CD4-positive, alpha-beta T cell treated with Interleukin-6 at 100 ng/mL for 8 hours (primary cell): ENCODE data around the gene ITGAE.

Source experiments
- DNase-seq: peaks from one replicate; pipeline ENCODE4 v3.0.0-alpha.2; 2020; ENCODE audit warnings: mixed read lengths, low spot score

The ITGAE gene

DNA sequence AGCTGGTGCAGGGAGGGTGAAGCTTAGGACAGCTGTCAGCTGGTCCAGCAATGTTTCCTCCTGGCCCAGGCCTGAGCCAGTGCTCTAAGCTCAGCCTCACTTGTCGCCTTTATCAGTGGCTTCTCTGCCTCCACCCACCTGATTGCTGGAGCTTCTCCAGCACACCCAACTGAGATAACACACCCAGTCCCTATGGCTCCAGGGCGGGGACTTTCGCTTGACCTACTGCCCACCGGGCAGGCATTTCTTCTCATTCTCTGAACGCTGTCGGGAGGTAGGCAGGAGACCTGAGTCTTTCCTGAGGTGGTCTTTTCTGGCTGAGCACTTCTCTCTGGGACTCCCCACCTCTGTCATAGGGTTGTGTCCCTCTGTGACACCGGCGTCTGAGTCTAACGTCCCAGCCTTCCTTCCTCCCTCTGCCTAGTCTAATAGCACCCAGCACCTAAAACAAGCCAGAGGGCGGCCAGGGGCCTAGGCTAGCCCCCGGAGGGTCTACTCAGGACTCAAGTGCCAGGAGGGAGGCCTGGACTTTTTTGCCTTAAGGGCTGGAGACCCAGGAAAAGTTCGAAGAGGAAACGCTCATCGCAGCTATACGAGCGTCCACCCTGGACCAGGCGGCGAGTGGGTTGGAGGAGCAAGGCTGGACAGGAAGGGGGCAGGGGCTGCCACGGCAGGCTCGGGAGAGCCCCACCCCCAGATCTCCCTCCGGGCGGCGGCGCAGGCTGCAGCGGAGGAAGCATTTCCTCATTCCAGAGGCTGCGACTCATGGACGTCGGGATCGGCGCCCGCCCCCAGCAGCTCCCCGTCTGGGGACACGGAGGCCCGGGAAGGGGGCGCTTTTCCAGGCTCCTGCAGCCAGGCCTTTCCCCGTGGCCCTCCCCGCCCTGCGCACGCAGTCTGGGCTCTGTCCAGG lies 133.4 kb downstream of the ITGAE start:
- DNase-seq, result no peak

GRCh38 chr17:3666516-3666915 lies 134.5 kb downstream of the ITGAE start:
- DNase-seq, result no peak

DNA sequence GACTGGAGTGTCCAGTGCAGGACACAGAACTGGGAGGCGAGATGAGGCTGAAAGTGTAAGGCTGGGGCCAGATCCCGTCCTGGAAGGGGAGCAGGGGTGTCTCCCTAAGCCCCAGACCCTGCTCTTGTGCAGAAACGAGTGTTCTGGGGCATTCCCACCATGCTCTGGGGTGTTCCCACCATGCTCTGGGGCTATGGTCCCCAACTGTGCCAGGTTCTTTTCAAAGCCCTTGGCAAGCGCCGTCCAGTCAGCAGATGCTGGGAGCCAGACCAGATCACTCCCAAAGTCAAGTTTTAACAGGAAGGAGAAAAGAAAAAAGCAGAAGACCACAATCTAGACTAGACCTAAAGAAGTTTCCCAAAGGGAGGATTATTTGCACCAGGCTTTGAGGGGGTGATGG lies 135.2 kb downstream of the ITGAE start:
- no peak for DNase-seq
